H1 (cell line): ENCODE measurements around the gene SYN1. TPM values are rescaled to one million over a fixed set of nuclear protein-coding genes. Genes with fewer than 3 reads are reported as not detected.

Source experiments
- CTCF ChIA-PET: fragments of 300-600 bp; sonication (Branson Sonifier 250); formaldehyde crosslinking; loops from one replicate; lab custom pipeline; 2021; ENCODE audit not compliant: partially characterized antibody; lab: Charles Lee
- POLR2A ChIA-PET: fragments of 300-600 bp; sonication (Branson Sonifier 250); formaldehyde crosslinking; loops from one replicate; lab custom pipeline; 2021; ENCODE audit warnings: inconsistent platforms; ENCODE audit not compliant: partially characterized antibody; lab: Charles Lee
- DNase-seq, 2 experiments: peaks; one replicate each; pipeline versions ENCODE4 v3.0.0 to v3.0.0-alpha.2; 2010 to 2022; ENCODE audit warnings: low spot score in 2 of 2, low read depth in 1 of 2, mixed read lengths in 1 of 2
- FAIRE-seq: peaks from 2 replicates; lab custom pipeline; 2011; peaks lifted over from hg19 to GRCh38; lab: Jason Lieb, UNC
- H2AFZ ChIP-seq: 2 replicates; pipeline ENCODE4 v1.8.1; 2012; ENCODE audit warnings: low read length, inconsistent platforms
- H2AK5ac ChIP-seq: 2 replicates; pipeline ENCODE4 v1.6.1; 2013; ENCODE audit warnings: low read depth, low read length
- H2BK120ac ChIP-seq: replicated peaks from 2 replicates; pipeline ENCODE3; 2013; ENCODE audit warnings: low read depth, low read length, inconsistent platforms
- H2BK12ac ChIP-seq: 2 replicates; pipeline ENCODE4 v1.6.1; 2013; ENCODE audit warnings: low read depth, low read length
- H2BK15ac ChIP-seq: 2 replicates; pipeline ENCODE4 v1.6.1; 2013; ENCODE audit warnings: low read length
- H2BK20ac ChIP-seq: 2 replicates; pipeline ENCODE4 v1.6.1; 2013; ENCODE audit warnings: low read length
- H2BK5ac ChIP-seq: 2 replicates; pipeline ENCODE4 v1.6.1; 2013; ENCODE audit warnings: low read depth, low read length
- H3K14ac ChIP-seq: 2 replicates; pipeline ENCODE4 v1.6.1; 2013; ENCODE audit warnings: inconsistent platforms; ENCODE audit not compliant: insufficient read length
- H3K18ac ChIP-seq: 2 replicates; pipeline ENCODE4 v1.6.1; 2013; ENCODE audit warnings: low read length; ENCODE audit errors: extremely low read depth
- H3K23ac ChIP-seq: 2 replicates; pipeline ENCODE4 v1.6.1; 2013; ENCODE audit warnings: inconsistent platforms; ENCODE audit not compliant: insufficient read length
- H3K23me2 ChIP-seq: 2 replicates; pipeline ENCODE4 v1.6.1; 2013; ENCODE audit warnings: low read depth, low read length
- H3K27ac ChIP-seq: 2 replicates; pipeline ENCODE4 v1.6.1; 2011; ENCODE audit warnings: low read depth, low read length, inconsistent platforms
- H3K27me3 ChIP-seq, 4 experiments: replicated peaks in 1 of 4; 1 replicate in 1 of 4; 2 replicates in 3 of 4; pipeline versions ENCODE4 v1.6.1 to v1.8.1; 2011 to 2013; ENCODE audit warnings: low read length in 3 of 4, mild to moderate bottlenecking in 3 of 4, inconsistent platforms in 2 of 4, mixed read lengths in 2 of 4, moderate library complexity in 1 of 4; ENCODE audit not compliant: control insufficient read depth in 3 of 4, insufficient read depth in 3 of 4; ENCODE audit errors: extremely low read depth in 1 of 4
- H3K36me3 ChIP-seq, 4 experiments: 2 replicates each; pipeline versions ENCODE4 v1.6.1 to v1.8.1; 2011 to 2013; ENCODE audit warnings: mild to moderate bottlenecking in 4 of 4, low read length in 3 of 4, moderate library complexity in 2 of 4, control low read depth in 1 of 4, inconsistent platforms in 1 of 4; ENCODE audit not compliant: insufficient read depth in 4 of 4, control insufficient read depth in 2 of 4
- H3K4ac ChIP-seq: replicated peaks from 2 replicates; pipeline ENCODE3; 2013; ENCODE audit warnings: low read length, low read depth, mixed read lengths, inconsistent platforms; ENCODE audit not compliant: insufficient read length
- H3K4me1 ChIP-seq, 4 experiments: replicated peaks in 1 of 4; 1 replicate in 1 of 4; 2 replicates in 3 of 4; pipeline versions ENCODE4 v1.6.1 to v1.8.1; 2011 to 2013; ENCODE audit warnings: low read length in 3 of 4, inconsistent platforms in 2 of 4, mixed read lengths in 1 of 4; ENCODE audit not compliant: insufficient read depth in 4 of 4, control insufficient read depth in 3 of 4
- H3K4me2 ChIP-seq, 2 experiments: 2 replicates each; pipeline versions ENCODE4 v1.6.1 to v1.8.1; 2011 to 2013; ENCODE audit warnings: low read depth in 2 of 2, low read length in 2 of 2, control low read depth in 1 of 2, inconsistent platforms in 1 of 2, mild to moderate bottlenecking in 1 of 2; ENCODE audit not compliant: insufficient read depth in 1 of 2
- H3K4me3 ChIP-seq, 4 experiments: fragments of 200-600, 300-600 bp in 1 of 4; sonication (generic), shearing (Covaris generic), sonication (Bioruptor Twin) in 1 of 4; 2 replicates each; pipeline versions ENCODE4 v1.5.1 to v1.8.1; 2011 to 2016; ENCODE audit warnings: low read length in 4 of 4, low read depth in 3 of 4, control low read depth in 2 of 4, inconsistent platforms in 2 of 4, mild to moderate bottlenecking in 2 of 4, mixed read lengths in 1 of 4, moderate library complexity in 1 of 4; ENCODE audit not compliant: insufficient read depth in 2 of 4; ENCODE audit errors: extremely low read depth in 1 of 4
- H3K56ac ChIP-seq: replicated peaks from 2 replicates; pipeline ENCODE3; 2013; ENCODE audit warnings: low read depth, mild to moderate bottlenecking, mixed read lengths, low read length, inconsistent platforms; ENCODE audit not compliant: insufficient read length
- H3K79me1 ChIP-seq: 2 replicates; pipeline ENCODE4 v1.6.1; 2013; ENCODE audit warnings: low read depth, low read length, control low read depth
- H3K79me2 ChIP-seq, 2 experiments: 2 replicates each; pipeline versions ENCODE4 v1.6.1 to v1.8.1; 2012 to 2013; ENCODE audit warnings: low read length in 2 of 2, mild to moderate bottlenecking in 2 of 2, inconsistent platforms in 1 of 2; ENCODE audit not compliant: insufficient read depth in 2 of 2, control insufficient read depth in 1 of 2
- H3K9ac ChIP-seq, 4 experiments: replicated peaks in 1 of 4; 1 replicate in 1 of 4; 2 replicates in 3 of 4; pipeline versions ENCODE4 v1.6.1 to v1.8.1; 2011 to 2013; ENCODE audit warnings: low read depth in 3 of 4, low read length in 3 of 4, control low read depth in 2 of 4, mild to moderate bottlenecking in 2 of 4, moderate library complexity in 2 of 4, inconsistent platforms in 1 of 4; ENCODE audit errors: extremely low read depth in 1 of 4
- H3K9me3 ChIP-seq, 2 experiments: 2 replicates each; pipeline versions ENCODE4 v1.6.1 to v1.8.1; 2012 to 2013; ENCODE audit warnings: mild to moderate bottlenecking in 2 of 2, moderate library complexity in 2 of 2, control low read depth in 1 of 2, inconsistent platforms in 1 of 2, low read depth in 1 of 2, low read length in 1 of 2, mixed read lengths in 1 of 2; ENCODE audit not compliant: insufficient read depth in 2 of 2
- H4K20me1 ChIP-seq, 2 experiments: replicated peaks in 1 of 2; 2 replicates each; pipeline versions ENCODE3 to v1.8.1; 2011 to 2013; ENCODE audit warnings: inconsistent platforms in 2 of 2, low read length in 2 of 2, mild to moderate bottlenecking in 1 of 2; ENCODE audit not compliant: insufficient read depth in 2 of 2, control insufficient read depth in 1 of 2
- H4K5ac ChIP-seq: 2 replicates; pipeline ENCODE4 v1.6.1; 2013; ENCODE audit warnings: low read length, low read depth, mixed read lengths, inconsistent platforms; ENCODE audit not compliant: insufficient read length
- H4K8ac ChIP-seq: 2 replicates; pipeline ENCODE4 v1.8.0; 2013; ENCODE audit warnings: mild to moderate bottlenecking, moderate library complexity, low read length, inconsistent platforms; ENCODE audit not compliant: insufficient read depth; ENCODE audit errors: extremely low read depth
- H4K91ac ChIP-seq: replicated peaks from 2 replicates; pipeline ENCODE3; 2013; ENCODE audit warnings: low read length, mixed read lengths, inconsistent platforms; ENCODE audit not compliant: insufficient read length
- CBX5 ChIP-seq: fragments of 300-800, 300-1000 bp; sonication (generic); IDR thresholded peaks from 2 replicates; pipeline ENCODE4 v1.7.1; 2016; ENCODE audit warnings: antibody characterized with exemption, low read length, low read depth
- CHD1 ChIP-seq: IDR thresholded peaks from 2 replicates; pipeline ENCODE4 v1.6.1; 2012; ENCODE audit warnings: low read depth, low read length, improper control_type of control experiment
- CHD2 ChIP-seq: IDR thresholded peaks from 2 replicates; pipeline ENCODE4 v1.6.1; 2012; ENCODE audit warnings: low read length, improper control_type of control experiment
- CTBP2 ChIP-seq: IDR thresholded peaks from 2 replicates; pipeline ENCODE4 v1.7.0; 2011; ENCODE audit warnings: borderline replicate concordance, mild to moderate bottlenecking, moderate library complexity, mixed read lengths, low read length; ENCODE audit not compliant: insufficient read depth, insufficient read length
- RFX5 ChIP-seq: IDR thresholded peaks from 2 replicates; pipeline ENCODE4 v1.6.1; 2011; ENCODE audit warnings: low read depth, low read length, improper control_type of control experiment, borderline replicate concordance
- RXRA ChIP-seq: IDR thresholded peaks from 2 replicates; pipeline ENCODE4 v1.6.1; 2011; ENCODE audit warnings: low read depth, mild to moderate bottlenecking, low read length, moderate library complexity; ENCODE audit not compliant: insufficient read depth
- SIRT6 ChIP-seq: IDR thresholded peaks from one replicate; pipeline ENCODE4 v1.7.1; 2012; ENCODE audit warnings: low read length, inconsistent platforms
- TAF7 ChIP-seq: optimal IDR thresholded peaks from 2 replicates; pipeline ENCODE3; 2011; ENCODE audit warnings: low read depth, mild to moderate bottlenecking, inconsistent platforms, low read length, moderate library complexity, borderline replicate concordance
- TCF12 ChIP-seq: IDR thresholded peaks from 2 replicates; pipeline ENCODE4 v1.6.1; 2011; ENCODE audit warnings: low read depth, mild to moderate bottlenecking, low read length
- WGBS, 2 experiments: shearing (Covaris generic) in 1 of 2; methylation state at CpG; one replicate each; pipeline versions ENCODE4 v1.1.6 to v1.1.7; 2013 to 2015; ENCODE audit warnings: low lambda C conversion rate in 2 of 2, mixed read lengths in 2 of 2, inconsistent platforms in 1 of 2, low coverage in 1 of 2, missing lambda C conversion rate in 1 of 2; ENCODE audit not compliant: insufficient replicate concordance in 2 of 2, insufficient coverage in 1 of 2, insufficient read length in 1 of 2; ENCODE audit errors: extremely low coverage in 1 of 2, missing lambda C conversion rate in 1 of 2; 5-methylcytosine and 5-hydroxymethylcytosine counted together
- polyA plus RNA-seq, 7 experiments: library from polyadenylated mRNA; depleted of rRNA in 3 of 7; stranded (reverse) in 5 of 7; unstranded in 2 of 7; fragments of >200 nt in 5 of 7; fragments of 200-250 nt in 2 of 7; gene quantifications; 1 replicate in 5 of 7; 2 replicates in 1 of 7; 4 replicates in 1 of 7; pipeline versions ENCODE4 v1.2.1 to v1.2.3, GENCODE V29; 2011 to 2013; ENCODE audit warnings: missing spikeins in 2 of 7, mixed read lengths in 2 of 7
- total RNA-seq: library from RNA; stranded (reverse); fragmentation: NEBNext Ultra II Directional; extraction: Animal tissue kit (Norgen Biotek cat#: 25700); gene quantifications from 2 replicates; pipeline ENCODE4 v1.2.1, GENCODE V29; 2021
- TF ChIP-seq, protein P1 (sequence below): IDR thresholded peaks from 2 replicates; pipeline ENCODE4 v1.6.1; 2012; ENCODE audit warnings: inconsistent platforms
- TF ChIP-seq, protein P2 (sequence below): IDR thresholded peaks from 2 replicates; pipeline ENCODE4 v1.6.1; 2011; ENCODE audit warnings: low read depth, mild to moderate bottlenecking, low read length; ENCODE audit not compliant: insufficient read depth
- TF ChIP-seq, protein P3 (sequence below), 3 experiments: IDR thresholded peaks; 1 replicate in 2 of 3; 2 replicates in 1 of 3; pipeline versions ENCODE4 v1.5.1 to v1.6.1; 2011; ENCODE audit warnings: low read length in 3 of 3, mild to moderate bottlenecking in 3 of 3, inconsistent platforms in 2 of 3, low read depth in 1 of 3, moderate library complexity in 1 of 3; ENCODE audit not compliant: insufficient read depth in 1 of 3; ENCODE audit errors: control extremely low read depth in 1 of 3

SYN1 gene
- total and polyA plus RNA-seq, 2 of the 8 experiments (the other 6 are each of a cell fraction or from before 2014, with no cell fraction given), result 2.1 to 14.1 TPM

DNA sequence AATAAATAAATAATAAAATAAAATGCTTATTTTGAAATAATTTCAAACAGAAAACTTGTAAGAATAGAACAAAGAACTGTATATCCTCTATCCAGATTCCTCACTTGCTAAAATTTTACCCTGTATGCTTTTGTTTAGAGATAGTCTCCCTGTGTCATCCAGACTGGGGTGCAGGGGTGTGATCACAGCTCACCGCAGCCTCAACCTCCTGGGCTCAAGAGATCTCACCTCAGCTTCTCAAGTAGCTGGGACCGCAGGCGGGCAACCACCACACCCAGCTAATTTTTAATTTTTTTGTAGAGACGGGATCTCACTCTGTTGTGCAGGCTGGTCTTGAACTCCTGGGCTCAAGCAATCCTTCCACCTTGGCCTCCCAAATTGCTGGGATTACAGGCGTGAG lies 76.2 kb downstream of the SYN1 start:
- Histone ChIP-seq H3K4me2 (no peak overlapping the region), H4K20me1 (no peaks in the 10 kb centered on the region), H2AFZ (no peak overlapping the region), H3K4ac (no peak overlapping the region), H2BK20ac (no peak overlapping the region), H3K27ac (no peak overlapping the region), H3K18ac (no peak overlapping the region), H2AK5ac (no peak overlapping the region), H3K79me1 (no peaks in the 10 kb centered on the region), H4K8ac (no peak overlapping the region), H3K23me2 (no peaks in the 10 kb centered on the region), H2BK15ac (no peak overlapping the region), H2BK120ac (no peak overlapping the region), H3K27me3 (no peaks in the 10 kb centered on the region), H3K9ac (no peak overlapping the region), H3K9me3 (no peaks in the 10 kb centered on the region), H3K4me1 (no peaks in the 10 kb centered on the region), H3K56ac (no peak overlapping the region), H3K23ac (no peak overlapping the region), H3K79me2 (no peaks in the 10 kb centered on the region), H2BK5ac (no peak overlapping the region), H3K14ac (no peak overlapping the region), H3K36me3 (no peaks in the 10 kb centered on the region), H2BK12ac (no peak overlapping the region), H3K4me3 (no peak overlapping the region), H4K91ac (no peak overlapping the region), H4K5ac (no peak overlapping the region)
- WGBS, 2 experiments, result 94% methylated on average over 5 of the region's 5 CpGs; no CpG with 5 or more reads in 1 of the 2 experiments
- ChIA-PET CTCF (no interaction called here), POLR2A (no interaction called here)
- DNase-seq (no peak), FAIRE-seq (no peak)
- TF ChIP-seq CHD1, result no peak
- TF ChIP-seq, protein P1, sequence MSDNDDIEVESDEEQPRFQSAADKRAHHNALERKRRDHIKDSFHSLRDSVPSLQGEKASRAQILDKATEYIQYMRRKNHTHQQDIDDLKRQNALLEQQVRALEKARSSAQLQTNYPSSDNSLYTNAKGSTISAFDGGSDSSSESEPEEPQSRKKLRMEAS, result no peak
- TF ChIP-seq RXRA, result no peak
- no peak for TF ChIP-seq CHD2
- no peak for TF ChIP-seq RFX5
- TF ChIP-seq TAF7, result no peak
- TF ChIP-seq, protein P2, sequence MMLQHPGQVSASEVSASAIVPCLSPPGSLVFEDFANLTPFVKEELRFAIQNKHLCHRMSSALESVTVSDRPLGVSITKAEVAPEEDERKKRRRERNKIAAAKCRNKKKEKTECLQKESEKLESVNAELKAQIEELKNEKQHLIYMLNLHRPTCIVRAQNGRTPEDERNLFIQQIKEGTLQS, result no peak
- TF ChIP-seq, protein P3, sequence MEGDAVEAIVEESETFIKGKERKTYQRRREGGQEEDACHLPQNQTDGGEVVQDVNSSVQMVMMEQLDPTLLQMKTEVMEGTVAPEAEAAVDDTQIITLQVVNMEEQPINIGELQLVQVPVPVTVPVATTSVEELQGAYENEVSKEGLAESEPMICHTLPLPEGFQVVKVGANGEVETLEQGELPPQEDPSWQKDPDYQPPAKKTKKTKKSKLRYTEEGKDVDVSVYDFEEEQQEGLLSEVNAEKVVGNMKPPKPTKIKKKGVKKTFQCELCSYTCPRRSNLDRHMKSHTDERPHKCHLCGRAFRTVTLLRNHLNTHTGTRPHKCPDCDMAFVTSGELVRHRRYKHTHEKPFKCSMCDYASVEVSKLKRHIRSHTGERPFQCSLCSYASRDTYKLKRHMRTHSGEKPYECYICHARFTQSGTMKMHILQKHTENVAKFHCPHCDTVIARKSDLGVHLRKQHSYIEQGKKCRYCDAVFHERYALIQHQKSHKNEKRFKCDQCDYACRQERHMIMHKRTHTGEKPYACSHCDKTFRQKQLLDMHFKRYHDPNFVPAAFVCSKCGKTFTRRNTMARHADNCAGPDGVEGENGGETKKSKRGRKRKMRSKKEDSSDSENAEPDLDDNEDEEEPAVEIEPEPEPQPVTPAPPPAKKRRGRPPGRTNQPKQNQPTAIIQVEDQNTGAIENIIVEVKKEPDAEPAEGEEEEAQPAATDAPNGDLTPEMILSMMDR (IDR thresholded peaks at IDR 0.05; ENCODE audit: control extremely low read depth in 1 of 3, insufficient read depth in 1 of 3, low read depth in 1 of 3, low read length in 3 of 3), result no peak
- no peak for TF ChIP-seq CTBP2
- no peak for TF ChIP-seq SIRT6
- no peak for TF ChIP-seq CBX5
- no peak for TF ChIP-seq TCF12
